Omental fat pad (tissue), 4 donors: ENCODE measurements around the gene ADGRL4. TPM values are rescaled to one million over a fixed set of nuclear protein-coding genes. Genes with fewer than 3 reads are reported as not detected.
"Not testable (repeated sequence)": the region's sequence is repeated elsewhere in the genome, so short reads cannot be mapped to it uniquely, and the experiment has no call there.

Source experiments
- ATAC-seq: fragments of 150-250 bp; one replicate; pipeline ENCODE4 v1.9.1; 2016; ENCODE audit warnings: mild to moderate bottlenecking, moderate library complexity; ENCODE audit not compliant: low FRiP score
- DNase-seq: peaks from one replicate; pipeline ENCODE4 v3.0.0-alpha.2; 2019; ENCODE audit warnings: low spot score
- total RNA-seq, 4 donors: library from RNA; depleted of rRNA; stranded (reverse); fragments of >200 nt; gene quantifications; one replicate each; pipeline ENCODE4 v1.1.0, GENCODE V29; 2016
- TF ChIP-seq, protein P1 (sequence below), 3 donors: fragments of 450-650 bp; IDR thresholded peaks; one replicate each; pipeline ENCODE4 v1.5.1; 2016 to 2017; ENCODE audit warnings: antibody characterized with exemption in 3 of 3, mild to moderate bottlenecking in 3 of 3, moderate library complexity in 2 of 3

Gene ADGRL4
- total RNA-seq, 4 donors from 2014 or later, result 26.5 to 282 (median 103) TPM

- DNase-seq (no peak), ATAC-seq (no peak)
- TF ChIP-seq, protein P1, sequence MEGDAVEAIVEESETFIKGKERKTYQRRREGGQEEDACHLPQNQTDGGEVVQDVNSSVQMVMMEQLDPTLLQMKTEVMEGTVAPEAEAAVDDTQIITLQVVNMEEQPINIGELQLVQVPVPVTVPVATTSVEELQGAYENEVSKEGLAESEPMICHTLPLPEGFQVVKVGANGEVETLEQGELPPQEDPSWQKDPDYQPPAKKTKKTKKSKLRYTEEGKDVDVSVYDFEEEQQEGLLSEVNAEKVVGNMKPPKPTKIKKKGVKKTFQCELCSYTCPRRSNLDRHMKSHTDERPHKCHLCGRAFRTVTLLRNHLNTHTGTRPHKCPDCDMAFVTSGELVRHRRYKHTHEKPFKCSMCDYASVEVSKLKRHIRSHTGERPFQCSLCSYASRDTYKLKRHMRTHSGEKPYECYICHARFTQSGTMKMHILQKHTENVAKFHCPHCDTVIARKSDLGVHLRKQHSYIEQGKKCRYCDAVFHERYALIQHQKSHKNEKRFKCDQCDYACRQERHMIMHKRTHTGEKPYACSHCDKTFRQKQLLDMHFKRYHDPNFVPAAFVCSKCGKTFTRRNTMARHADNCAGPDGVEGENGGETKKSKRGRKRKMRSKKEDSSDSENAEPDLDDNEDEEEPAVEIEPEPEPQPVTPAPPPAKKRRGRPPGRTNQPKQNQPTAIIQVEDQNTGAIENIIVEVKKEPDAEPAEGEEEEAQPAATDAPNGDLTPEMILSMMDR (IDR thresholded peaks at IDR 0.05), result no peak
These were observed 114.2 kb downstream of the ADGRL4 start for GRCh38 chr1:78892260-78892840.

- DNase-seq, result no peak
- no peak for ATAC-seq
- TF ChIP-seq, protein P1 (IDR thresholded peaks at IDR 0.05), result no peak
These were observed 119.1 kb downstream of the ADGRL4 start for GRCh38 chr1:78887458-78887857.

DNA sequence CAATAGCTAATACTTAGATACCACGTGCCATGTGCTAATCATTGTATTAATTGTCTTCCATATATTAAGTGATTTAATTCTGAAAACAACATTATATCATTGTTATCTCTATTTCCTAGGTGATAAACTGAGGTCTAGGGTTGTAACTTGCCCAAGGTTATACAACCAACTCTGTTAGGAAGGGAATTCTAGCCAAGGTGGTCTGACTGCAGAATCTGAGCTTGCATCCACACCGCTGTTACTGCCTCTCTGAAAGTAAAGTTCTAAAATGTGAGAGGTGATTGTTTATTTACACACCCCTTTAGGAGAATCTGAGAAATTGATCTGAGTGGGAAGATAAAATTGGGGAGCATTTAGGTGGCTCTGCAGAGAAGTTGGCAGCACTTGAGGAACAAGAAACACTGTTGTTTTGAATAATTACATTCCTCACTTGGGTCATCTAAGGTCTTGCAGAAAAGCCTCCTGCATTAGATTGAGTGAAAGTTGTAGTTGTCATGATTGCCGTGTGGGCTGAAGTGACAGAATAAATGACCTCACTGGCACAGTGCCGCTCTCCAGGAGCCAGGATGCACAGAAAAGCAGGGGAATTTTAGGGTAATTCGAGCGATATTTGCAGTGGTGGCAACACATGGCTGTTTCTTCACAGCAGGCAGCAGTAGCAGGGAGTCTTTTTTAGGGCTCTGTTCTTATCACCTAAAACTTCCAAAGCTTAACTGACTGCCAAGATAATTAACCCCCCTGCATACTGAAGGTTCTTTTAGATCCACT lies 121.7 kb downstream of the ADGRL4 start:
- TF ChIP-seq, protein P1 (IDR thresholded peaks at IDR 0.05), result no peak
- ATAC-seq (no peak), DNase-seq (no peak)

DNA sequence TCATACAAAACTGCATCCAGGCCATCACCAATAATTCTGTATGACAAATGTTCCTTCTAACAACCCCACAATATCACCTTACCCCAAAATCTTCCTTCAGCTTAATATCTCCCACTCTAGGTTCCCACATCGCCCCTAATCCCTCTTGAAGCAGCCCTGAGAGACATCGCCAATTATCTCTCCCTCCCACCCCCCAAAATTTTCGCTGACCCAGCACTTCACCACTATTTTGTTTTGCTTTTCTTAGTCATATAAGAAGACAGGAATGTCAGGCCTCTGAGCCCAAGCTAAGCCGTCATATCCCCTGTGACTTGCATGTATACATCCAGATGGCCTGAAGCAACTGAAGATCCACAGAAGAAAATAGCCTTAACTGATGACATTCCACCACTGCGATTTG lies 126.3 kb downstream of the ADGRL4 start:
- no peak for DNase-seq
- TF ChIP-seq, protein P1 (IDR thresholded peaks at IDR 0.05), result no peak
- ATAC-seq, result no peak

DNA sequence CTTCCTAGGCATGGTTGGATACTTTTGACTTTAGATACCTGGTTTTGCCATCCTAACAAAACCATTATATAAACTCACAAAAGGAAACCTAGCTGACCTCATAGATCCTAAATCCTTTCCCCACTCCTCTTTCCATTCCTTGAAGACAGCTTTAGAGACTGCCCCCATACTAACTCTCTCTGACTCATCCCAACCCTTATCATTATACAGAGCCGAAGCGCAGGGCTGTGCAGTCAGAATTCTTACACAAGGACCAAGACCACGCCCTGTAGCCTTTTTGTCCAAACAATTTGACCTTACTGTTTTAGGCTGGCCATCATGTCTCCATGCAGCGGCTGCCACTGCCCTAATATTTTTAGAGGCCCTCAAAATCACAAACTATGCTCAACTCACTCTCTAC lies 130.5 kb downstream of the ADGRL4 start:
- ATAC-seq, DNase-seq: not testable (repeated sequence)

GRCh38 chr1:78872801-78873200 lies 133.7 kb downstream of the ADGRL4 start:
- not testable (repeated sequence) for ATAC-seq, DNase-seq

DNA sequence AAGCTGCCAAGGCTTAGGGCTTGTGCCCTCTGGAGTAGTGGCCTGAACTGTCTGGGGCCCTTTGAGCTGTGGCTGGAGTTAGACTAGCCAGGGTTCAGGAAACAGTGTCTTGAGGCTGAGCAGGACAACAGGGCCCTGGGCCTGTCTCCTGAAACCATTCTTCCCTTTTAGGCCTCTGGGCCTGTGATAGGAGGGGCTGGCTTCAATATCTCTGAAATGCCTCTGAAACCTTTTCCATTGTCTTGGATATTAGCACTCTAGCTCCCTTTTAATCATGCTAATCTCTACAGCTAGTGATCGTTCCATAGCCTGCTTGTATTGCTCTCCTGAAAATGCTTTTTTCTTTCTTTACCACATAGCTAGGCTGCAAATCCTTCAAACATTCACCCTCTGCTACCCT lies 135.3 kb downstream of the ADGRL4 start:
- ATAC-seq (no peak), DNase-seq (no peak)
- TF ChIP-seq, protein P1 (IDR thresholded peaks at IDR 0.05), result no peak

GRCh38 chr1:78869136-78869535 lies 137.4 kb downstream of the ADGRL4 start:
- ATAC-seq, result no peak
- TF ChIP-seq, protein P1 (IDR thresholded peaks at IDR 0.05), result no peak
- no peak for DNase-seq
